MM.1S (cell line): ENCODE measurements around the gene GATM.

Experiments used
- DNase-seq: peaks from one replicate; pipeline ENCODE4 v3.0.0-alpha.2; 2015
- H2AFZ ChIP-seq: fragments of 300-600 bp; sonication (generic); 2 replicates; pipeline ENCODE4 v1.6.0; 2016; ENCODE audit warnings: antibody characterized with exemption, low read length
- H3F3A ChIP-seq: fragments of 300-600 bp; sonication (generic); 2 replicates; pipeline ENCODE4 v1.6.1; 2016; ENCODE audit warnings: mild to moderate bottlenecking, antibody characterized with exemption, low read length, moderate library complexity, mixed read lengths; ENCODE audit not compliant: insufficient read depth
- H3K27ac ChIP-seq: fragments of 300-600 bp; sonication (generic); 2 replicates; pipeline ENCODE4 v1.5.1; 2016; ENCODE audit warnings: mild to moderate bottlenecking, low read length
- H3K27me3 ChIP-seq: fragments of 300-600 bp; sonication (generic); replicated peaks from 2 replicates; pipeline ENCODE4 v1.6.0; 2016; ENCODE audit warnings: low read length; ENCODE audit not compliant: insufficient read depth
- H3K36me3 ChIP-seq: fragments of 300-600 bp; sonication (generic); replicated peaks from 2 replicates; pipeline ENCODE4 v1.6.1; 2016; ENCODE audit warnings: mild to moderate bottlenecking, low read length, mixed read lengths; ENCODE audit not compliant: insufficient read depth
- H3K4me1 ChIP-seq: fragments of 300-600 bp; sonication (generic); 2 replicates; pipeline ENCODE4 v1.6.1; 2016; ENCODE audit warnings: low read length, mixed read lengths
- H3K4me2 ChIP-seq: fragments of 300-600 bp; sonication (generic); 2 replicates; pipeline ENCODE4 v1.6.0; 2016; ENCODE audit warnings: low read depth, low read length
- H3K4me3 ChIP-seq: fragments of 300-600 bp; sonication (generic); 2 replicates; pipeline ENCODE4 v1.5.1; 2016; ENCODE audit warnings: low read length, mixed read lengths
- H3K79me2 ChIP-seq: fragments of 300-600 bp; sonication (generic); 2 replicates; pipeline ENCODE4 v1.6.1; 2016; ENCODE audit warnings: mixed run types, low read length, mixed read lengths
- H3K9ac ChIP-seq: fragments of 300-600 bp; sonication (generic); 2 replicates; pipeline ENCODE4 v1.6.1; 2016; ENCODE audit warnings: low read length, mixed read lengths
- H3K9me2 ChIP-seq: fragments of 300-600 bp; sonication (generic); replicated peaks from 2 replicates; pipeline ENCODE4 v1.6.1; 2016; ENCODE audit warnings: mild to moderate bottlenecking, low read length, mixed read lengths; ENCODE audit not compliant: insufficient read depth
- H3K9me3 ChIP-seq: fragments of 300-600 bp; sonication (generic); replicated peaks from 2 replicates; pipeline ENCODE4 v1.6.1; 2016; ENCODE audit warnings: mild to moderate bottlenecking, low read length, mixed read lengths; ENCODE audit not compliant: insufficient read depth
- H4K20me1 ChIP-seq: fragments of 300-600 bp; sonication (generic); 2 replicates; pipeline ENCODE4 v1.6.1; 2016; ENCODE audit warnings: mild to moderate bottlenecking, low read length, moderate library complexity, mixed read lengths; ENCODE audit not compliant: insufficient read depth
- EZH2 ChIP-seq: fragments of 300-600 bp; sonication (generic); optimal IDR thresholded peaks from 2 replicates; pipeline ENCODE3; 2017; ENCODE audit warnings: low read depth, mild to moderate bottlenecking, antibody characterized with exemption, low read length, mixed read lengths
- EZH2phosphoT487 ChIP-seq: fragments of 300-600 bp; sonication (generic); IDR thresholded peaks from 2 replicates; pipeline ENCODE4 v1.6.1; 2018; ENCODE audit warnings: antibody characterized with exemption, low read length
- TF ChIP-seq, protein P1 (sequence below): fragments of 300-600 bp; sonication (generic); IDR thresholded peaks from 2 replicates; pipeline ENCODE4 v1.5.1; 2016; ENCODE audit warnings: antibody characterized with exemption, low read length, mixed read lengths

GATM gene

DNA sequence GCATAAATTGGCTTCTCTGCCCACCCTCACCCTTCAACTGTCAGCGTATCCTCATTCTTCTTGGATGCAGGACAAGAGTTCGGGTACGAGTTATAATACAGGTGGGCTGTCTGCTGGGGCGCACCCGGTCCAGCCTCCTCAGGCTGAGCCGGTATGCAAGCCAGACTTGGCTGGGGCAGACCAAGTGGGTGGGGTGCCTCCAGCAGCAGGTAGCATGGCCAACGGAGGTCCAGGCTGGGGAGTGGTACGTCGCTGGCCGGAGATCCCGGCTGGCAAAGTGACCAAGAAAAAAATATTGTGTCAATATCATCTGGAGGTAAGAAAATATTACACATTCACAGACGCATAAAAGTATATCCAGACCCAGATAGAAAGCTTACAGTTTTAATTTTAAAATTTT is 45.6 kb downstream of the GATM start:
- Histone ChIP-seq H4K20me1 (no peaks in the 10 kb centered on the region), H3K27me3 (no peaks in the 10 kb centered on the region), H2AFZ (no peak overlapping the region), H3F3A (no peaks in the 10 kb centered on the region), H3K9me3 (no peaks in the 10 kb centered on the region), H3K4me1 (no peaks in the 10 kb centered on the region), H3K36me3 (no peaks in the 10 kb centered on the region), H3K79me2 (no peaks in the 10 kb centered on the region), H3K27ac (no peak overlapping the region), H3K9ac (no peak overlapping the region), H3K4me3 (no peak overlapping the region), H3K9me2 (no peaks in the 10 kb centered on the region), H3K4me2 (no peak overlapping the region)
- DNase-seq: no peak
- TF ChIP-seq, protein P1, sequence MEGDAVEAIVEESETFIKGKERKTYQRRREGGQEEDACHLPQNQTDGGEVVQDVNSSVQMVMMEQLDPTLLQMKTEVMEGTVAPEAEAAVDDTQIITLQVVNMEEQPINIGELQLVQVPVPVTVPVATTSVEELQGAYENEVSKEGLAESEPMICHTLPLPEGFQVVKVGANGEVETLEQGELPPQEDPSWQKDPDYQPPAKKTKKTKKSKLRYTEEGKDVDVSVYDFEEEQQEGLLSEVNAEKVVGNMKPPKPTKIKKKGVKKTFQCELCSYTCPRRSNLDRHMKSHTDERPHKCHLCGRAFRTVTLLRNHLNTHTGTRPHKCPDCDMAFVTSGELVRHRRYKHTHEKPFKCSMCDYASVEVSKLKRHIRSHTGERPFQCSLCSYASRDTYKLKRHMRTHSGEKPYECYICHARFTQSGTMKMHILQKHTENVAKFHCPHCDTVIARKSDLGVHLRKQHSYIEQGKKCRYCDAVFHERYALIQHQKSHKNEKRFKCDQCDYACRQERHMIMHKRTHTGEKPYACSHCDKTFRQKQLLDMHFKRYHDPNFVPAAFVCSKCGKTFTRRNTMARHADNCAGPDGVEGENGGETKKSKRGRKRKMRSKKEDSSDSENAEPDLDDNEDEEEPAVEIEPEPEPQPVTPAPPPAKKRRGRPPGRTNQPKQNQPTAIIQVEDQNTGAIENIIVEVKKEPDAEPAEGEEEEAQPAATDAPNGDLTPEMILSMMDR: no peak
- TF ChIP-seq EZH2phosphoT487 (no peak), EZH2 (no peak)

DNA sequence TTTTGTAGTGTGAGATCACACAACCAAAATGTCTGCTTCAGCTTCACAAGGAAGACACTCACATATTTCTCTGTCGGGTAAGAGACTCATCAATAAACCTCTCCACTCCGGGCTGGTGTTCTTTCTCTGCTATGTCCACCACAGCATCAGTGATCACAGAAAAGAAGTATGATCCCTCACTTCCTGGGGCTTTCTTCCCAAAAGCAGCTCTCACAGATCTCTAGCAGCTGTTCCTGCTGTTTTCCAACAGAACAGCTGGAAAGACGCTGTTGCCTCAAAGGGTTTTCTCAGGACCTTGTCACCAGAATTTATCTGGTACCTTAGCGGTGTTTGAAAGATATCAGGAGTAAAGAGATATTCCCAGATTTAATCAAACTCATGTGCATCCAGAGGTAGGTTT is 46.4 kb downstream of the GATM start:
- TF ChIP-seq, protein P1: no peak
- TF ChIP-seq EZH2 (no peak), EZH2phosphoT487 (no peak)
- no peaks in the 10 kb centered on the region for H3K9me3 ChIP-seq
- H3K9me2 ChIP-seq: no peaks in the 10 kb centered on the region
- no peaks in the 10 kb centered on the region for H4K20me1 ChIP-seq
- no peaks in the 10 kb centered on the region for H3K4me1 ChIP-seq
- no peak overlapping the region for H3K27ac ChIP-seq
- DNase-seq: no peak
- no peaks in the 10 kb centered on the region for H3K36me3 ChIP-seq
- no peak overlapping the region for H2AFZ ChIP-seq
- H3K4me2 ChIP-seq: no peak overlapping the region
- no peak overlapping the region for H3K9ac ChIP-seq
- no peaks in the 10 kb centered on the region for H3K79me2 ChIP-seq
- no peaks in the 10 kb centered on the region for H3K27me3 ChIP-seq
- H3K4me3 ChIP-seq: no peak overlapping the region
- no peaks in the 10 kb centered on the region for H3F3A ChIP-seq

DNA sequence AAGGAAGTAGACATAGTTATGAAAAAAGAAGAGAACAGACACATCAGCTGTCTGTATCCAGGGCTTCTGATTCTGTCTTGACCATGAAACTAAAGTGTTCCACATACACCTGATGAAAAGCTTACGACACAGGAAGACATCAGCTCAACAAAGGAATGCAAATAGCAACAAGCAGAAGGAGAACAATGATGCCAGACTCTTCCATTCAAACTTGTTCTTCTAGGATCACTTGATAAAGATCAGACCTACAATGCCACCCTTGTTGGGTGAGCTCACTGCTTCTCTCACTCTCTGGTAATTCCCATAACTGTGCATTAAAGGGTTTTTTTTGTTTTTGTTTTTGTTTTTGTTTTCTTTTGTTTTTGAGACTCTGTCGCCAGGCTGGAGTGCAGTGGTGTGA is 49.7 kb downstream of the GATM start:
- no peak for TF ChIP-seq EZH2
- TF ChIP-seq EZH2phosphoT487: no peak
- TF ChIP-seq, protein P1: no peak
- Histone ChIP-seq H3K4me1 (no peaks in the 10 kb centered on the region), H4K20me1 (no peaks in the 10 kb centered on the region), H3K4me2 (no peak overlapping the region), H3K9me3 (no peaks in the 10 kb centered on the region), H3K36me3 (no peaks in the 10 kb centered on the region), H2AFZ (no peak overlapping the region), H3K27ac (no peak overlapping the region), H3K9me2 (no peaks in the 10 kb centered on the region), H3K9ac (no peak overlapping the region), H3K27me3 (no peaks in the 10 kb centered on the region), H3F3A (no peaks in the 10 kb centered on the region), H3K4me3 (no peak overlapping the region), H3K79me2 (no peaks in the 10 kb centered on the region)
- no peak for DNase-seq
